Adrenal gland (tissue), 5 donors: ENCODE measurements around the gene KIF25.

Experiments used
- CTCF ChIP-seq, 6 experiments: fragments of 450-650 bp in 4 of 6; fragments of 200-600 bp in 2 of 6; sonication (generic) in 1 of 6; IDR thresholded peaks; 1 replicate in 5 of 6; 2 replicates in 1 of 6; pipeline versions ENCODE4 v1.5.1 to v1.8.0; 2016 to 2021; ENCODE audit warnings: antibody characterized with exemption in 6 of 6, mild to moderate bottlenecking in 2 of 6, moderate library complexity in 1 of 6
- POLR2A ChIP-seq, 2 donors: fragments of 450-650 bp; IDR thresholded peaks; one replicate each; pipeline ENCODE4 v1.6.1; 2017; ENCODE audit warnings: antibody characterized with exemption in 2 of 2, mild to moderate bottlenecking in 2 of 2, moderate library complexity in 1 of 2
- donor health status: DM: no; HTN: no; CAD: no.

- TF ChIP-seq CTCF (IDR thresholded peaks at IDR 0.05) (no peak), POLR2A (IDR thresholded peaks at IDR 0.05) (no peak)
Observed at GRCh38 chr6:167988154-167988495, 9.3 kb upstream of the KIF25 start.
